Prostate gland (tissue), 2 donors: ENCODE measurements around the gene RAB5IF.

Experiments
- POLR2A ChIP-seq: fragments of 450-650 bp; IDR thresholded peaks from one replicate; pipeline ENCODE4 v1.6.1; 2016; ENCODE audit warnings: antibody characterized with exemption, mild to moderate bottlenecking
- TF ChIP-seq, protein P1 (sequence below), 4 experiments: fragments of 200-600 bp in 2 of 4; fragments of 450-650 bp in 2 of 4; sonication (generic) in 2 of 4; IDR thresholded peaks; 1 replicate in 3 of 4; 2 replicates in 1 of 4; pipeline ENCODE4 v1.5.1; 2016 to 2019; ENCODE audit warnings: antibody characterized with exemption in 4 of 4, mild to moderate bottlenecking in 2 of 4, moderate library complexity in 2 of 4

DNA sequence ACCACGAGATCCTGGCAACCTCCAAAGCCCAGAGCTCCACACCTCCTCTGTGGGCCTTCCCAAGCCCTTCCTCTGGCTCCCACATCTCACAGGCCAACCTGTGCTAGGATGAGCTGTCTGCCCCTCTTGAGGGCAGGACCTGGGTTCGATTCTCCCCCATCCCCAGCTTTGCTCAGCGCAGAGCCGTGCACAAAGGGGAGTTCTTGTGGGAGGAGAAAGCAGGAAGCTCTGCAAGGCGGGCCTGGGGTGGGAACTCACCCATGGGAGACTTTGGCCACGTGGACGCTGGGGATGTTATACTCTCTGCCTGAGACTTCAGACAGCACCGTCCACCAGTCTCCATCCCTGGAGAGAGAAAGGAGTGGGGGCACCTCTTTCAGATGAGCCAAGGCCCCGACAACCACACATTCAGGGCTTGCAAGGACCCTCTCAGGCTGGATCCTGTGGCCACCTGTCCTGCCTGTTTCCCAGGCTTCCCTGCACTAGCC is 27.8 kb downstream of the RAB5IF start:
- TF ChIP-seq, protein P1, sequence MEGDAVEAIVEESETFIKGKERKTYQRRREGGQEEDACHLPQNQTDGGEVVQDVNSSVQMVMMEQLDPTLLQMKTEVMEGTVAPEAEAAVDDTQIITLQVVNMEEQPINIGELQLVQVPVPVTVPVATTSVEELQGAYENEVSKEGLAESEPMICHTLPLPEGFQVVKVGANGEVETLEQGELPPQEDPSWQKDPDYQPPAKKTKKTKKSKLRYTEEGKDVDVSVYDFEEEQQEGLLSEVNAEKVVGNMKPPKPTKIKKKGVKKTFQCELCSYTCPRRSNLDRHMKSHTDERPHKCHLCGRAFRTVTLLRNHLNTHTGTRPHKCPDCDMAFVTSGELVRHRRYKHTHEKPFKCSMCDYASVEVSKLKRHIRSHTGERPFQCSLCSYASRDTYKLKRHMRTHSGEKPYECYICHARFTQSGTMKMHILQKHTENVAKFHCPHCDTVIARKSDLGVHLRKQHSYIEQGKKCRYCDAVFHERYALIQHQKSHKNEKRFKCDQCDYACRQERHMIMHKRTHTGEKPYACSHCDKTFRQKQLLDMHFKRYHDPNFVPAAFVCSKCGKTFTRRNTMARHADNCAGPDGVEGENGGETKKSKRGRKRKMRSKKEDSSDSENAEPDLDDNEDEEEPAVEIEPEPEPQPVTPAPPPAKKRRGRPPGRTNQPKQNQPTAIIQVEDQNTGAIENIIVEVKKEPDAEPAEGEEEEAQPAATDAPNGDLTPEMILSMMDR (IDR thresholded peaks at IDR 0.05) = no peak
- no peak for TF ChIP-seq POLR2A
